GM12878 (cell line): ENCODE measurements around the gene TNFAIP8L3.

Experiments
- CHD1 ChIP-seq: IDR thresholded peaks from 2 replicates; pipeline ENCODE4 v1.6.1; 2012; ENCODE audit warnings: low read depth, low read length, improper control_type of control experiment
- CHD2 ChIP-seq: IDR thresholded peaks from 2 replicates; pipeline ENCODE4 v1.6.1; 2011; ENCODE audit warnings: low read depth, low read length, improper control_type of control experiment, borderline replicate concordance
- CREM ChIP-seq: IDR thresholded peaks from 2 replicates; pipeline ENCODE4 v1.6.1; 2014; ENCODE audit warnings: antibody characterized with exemption, low read depth
- KDM1A ChIP-seq: fragments of 200-600 bp; sonication (generic); IDR thresholded peaks from 2 replicates; pipeline ENCODE4 v1.6.1; 2016; ENCODE audit warnings: borderline replicate concordance
- MYC ChIP-seq: IDR thresholded peaks from 2 replicates; pipeline ENCODE4 v1.6.1; 2011; ENCODE audit warnings: mild to moderate bottlenecking, low read length, moderate library complexity, inconsistent platforms; ENCODE audit not compliant: insufficient read depth, insufficient replicate concordance, insufficient read length, severe bottlenecking
- POLR2A ChIP-seq: IDR thresholded peaks from 2 replicates; pipeline ENCODE4 v1.6.1; 2011; ENCODE audit warnings: low read depth, mild to moderate bottlenecking, low read length
- RAD21 ChIP-seq: IDR thresholded peaks from 2 replicates; pipeline ENCODE4 v1.6.1; 2011; ENCODE audit warnings: mild to moderate bottlenecking, low read depth, low read length, moderate library complexity; ENCODE audit not compliant: insufficient read depth
- RAD51 ChIP-seq: fragments of 450-650 bp; IDR thresholded peaks from 2 replicates; pipeline ENCODE4 v1.6.1; 2016; ENCODE audit warnings: moderate library complexity, mild to moderate bottlenecking, inconsistent platforms
- REST ChIP-seq: IDR thresholded peaks from 2 replicates; pipeline ENCODE4 v1.6.1; 2012; ENCODE audit warnings: mild to moderate bottlenecking, low read depth, low read length
- SIN3A ChIP-seq: IDR thresholded peaks from 2 replicates; pipeline ENCODE4 v1.6.1; 2012; ENCODE audit warnings: low read depth, low read length, improper control_type of control experiment
- TAF1 ChIP-seq: IDR thresholded peaks from 2 replicates; pipeline ENCODE4 v1.6.1; 2011; ENCODE audit warnings: mild to moderate bottlenecking, low read depth, low read length, borderline replicate concordance
- USF2 ChIP-seq: IDR thresholded peaks from 2 replicates; pipeline ENCODE4 v1.6.1; 2011; ENCODE audit warnings: low read depth, low read length, improper control_type of control experiment, borderline replicate concordance
- YY1 ChIP-seq: IDR thresholded peaks from 2 replicates; pipeline ENCODE4 v1.6.1; 2011; ENCODE audit warnings: low read depth, mild to moderate bottlenecking, low read length
- ZNF384 ChIP-seq: IDR thresholded peaks from 2 replicates; pipeline ENCODE4 v1.6.1; 2012; ENCODE audit warnings: low read depth, mild to moderate bottlenecking, low read length, improper control_type of control experiment, borderline replicate concordance

DNA sequence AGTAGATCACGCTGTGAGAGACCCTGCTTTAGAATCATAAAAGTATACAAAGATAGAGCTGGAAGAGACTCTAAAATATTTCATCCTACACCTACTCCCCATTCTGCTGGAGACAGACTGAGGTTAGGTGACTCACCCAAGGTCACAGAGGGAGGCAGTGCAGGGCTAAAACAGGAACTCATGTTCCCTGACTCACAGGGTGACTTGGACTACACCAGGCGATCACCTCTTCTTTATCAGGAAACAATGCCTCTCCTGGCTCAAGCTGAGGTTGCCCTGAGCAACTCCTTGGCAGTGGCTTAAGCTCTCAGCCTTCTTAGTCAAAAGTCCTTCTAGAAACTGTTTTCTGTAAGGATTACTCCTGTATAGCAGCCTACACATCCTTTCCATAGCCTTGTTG lies 26.4 kb upstream of the TNFAIP8L3 start:
- TF ChIP-seq MYC (no peak), POLR2A (no peak), ZNF384 (no peak), USF2 (no peak), CHD2 (no peak), SIN3A (no peak), CREM (no peak), REST (no peak), CHD1 (no peak), RAD51 (no peak), TAF1 (no peak), RAD21 (no peak), KDM1A (no peak), YY1 (no peak)
